ENCODE data around the gene SDK1. TPM values are rescaled to one million over a fixed set of nuclear protein-coding genes. Genes with fewer than 3 reads are reported as not detected.

SDK1 gene
- total RNA-seq, 2 experiments from 2014 or later: 0.20 to 0.25 TPM

GRCh38 chr7:3488829-3489228, 187.8 kb downstream of the SDK1 start:
- no peak overlapping the region for H3K27ac Mint-ChIP-seq
- H3K36me3 Mint-ChIP-seq: peaks cover 2% of the 10 kb centered on the region
- peaks cover 3% of the 10 kb centered on the region for H3K4me1 Mint-ChIP-seq
- H3K4me3 Mint-ChIP-seq: no peak overlapping the region
- POLR2A ChIA-PET: no interaction called here
- peaks cover 7% of the 10 kb centered on the region for H3K27me3 Mint-ChIP-seq
- DNase-seq (no peak), ATAC-seq (ENCODE audit: low read depth) (no peak)
- H3K9me3 Mint-ChIP-seq: no peaks in the 10 kb centered on the region

DNA sequence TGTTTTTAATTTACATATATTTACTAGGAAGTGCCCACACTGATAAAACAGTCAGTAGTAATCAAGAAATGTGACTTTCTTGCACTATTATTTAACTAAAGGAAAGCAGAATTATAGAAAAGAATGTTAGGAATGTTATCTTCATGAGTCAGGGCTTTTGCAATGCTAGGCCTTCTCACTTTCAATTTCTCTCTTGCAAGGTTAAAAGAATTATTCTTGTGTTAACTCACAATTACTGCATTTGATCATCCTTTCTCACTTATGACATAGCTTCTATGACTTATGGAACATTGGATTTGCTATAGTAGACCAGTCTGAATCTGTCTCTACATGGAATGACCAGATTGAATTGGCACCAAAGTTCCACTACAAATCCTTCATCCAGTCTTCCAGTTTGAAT, 192.4 kb downstream of the SDK1 start:
- no peaks in the 10 kb centered on the region for H3K9me3 Mint-ChIP-seq
- H3K36me3 Mint-ChIP-seq: peaks cover 2% of the 10 kb centered on the region
- no peak for ATAC-seq (ENCODE audit: low read depth)
- POLR2A ChIA-PET: no interaction called here
- peaks cover 2% of the 10 kb centered on the region for H3K27me3 Mint-ChIP-seq
- DNase-seq: no peak
- H3K4me3 Mint-ChIP-seq: no peak overlapping the region
- H3K27ac Mint-ChIP-seq: no peak overlapping the region
- H3K4me1 Mint-ChIP-seq: peaks cover 5% of the 10 kb centered on the region

- ATAC-seq (ENCODE audit: low read depth): no peak
- POLR2A ChIA-PET: no interaction called here
- no peak overlapping the region for H3K27ac Mint-ChIP-seq
Measured at GRCh38 chr7:3494947-3495346, 193.9 kb downstream of the SDK1 start.

GRCh38 chr7:3495530-3495929, 194.5 kb downstream of the SDK1 start:
- POLR2A ChIA-PET: no interaction called here
- ATAC-seq (ENCODE audit: low read depth): no peak

More at GRCh38 chr7:3494947-3495346, 193.9 kb downstream of the SDK1 start:
- H3K9me3 Mint-ChIP-seq: peaks cover 1% of the 10 kb centered on the region
- no peak overlapping the region for H3K4me3 Mint-ChIP-seq
- peaks cover 2% of the 10 kb centered on the region for H3K36me3 Mint-ChIP-seq
- DNase-seq: no peak
- H3K4me1 Mint-ChIP-seq: peaks cover 5% of the 10 kb centered on the region
- H3K27me3 Mint-ChIP-seq: peaks cover 2% of the 10 kb centered on the region

DNA sequence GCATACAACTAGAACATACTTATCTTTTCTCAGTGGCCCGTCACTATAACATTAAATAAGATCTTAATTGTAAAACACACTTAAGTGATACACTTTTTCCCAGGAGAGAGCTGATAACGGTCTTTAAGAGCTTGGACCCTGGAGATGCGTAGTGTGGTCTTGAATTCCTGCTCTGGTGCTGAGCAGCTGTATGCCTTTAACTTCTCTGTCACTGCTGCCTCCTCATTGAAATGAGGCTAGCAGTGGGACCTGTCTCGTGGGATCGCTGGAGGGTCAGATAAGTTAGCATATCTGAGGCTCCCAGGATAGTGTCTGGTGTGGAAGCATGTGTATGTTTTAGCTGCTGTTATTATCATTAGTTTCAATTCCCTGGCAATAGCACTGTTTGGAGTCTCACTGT, 194.9 kb downstream of the SDK1 start:
- H3K27me3 Mint-ChIP-seq: peaks cover 2% of the 10 kb centered on the region
- H3K36me3 Mint-ChIP-seq: peaks cover 2% of the 10 kb centered on the region
- DNase-seq: no peak
- H3K4me1 Mint-ChIP-seq: peaks cover 5% of the 10 kb centered on the region
- no peak for ATAC-seq (ENCODE audit: low read depth)
- peaks cover 3% of the 10 kb centered on the region for H3K9me3 Mint-ChIP-seq
- H3K4me3 Mint-ChIP-seq: no peak overlapping the region
- POLR2A ChIA-PET: no interaction called here
- no peak overlapping the region for H3K27ac Mint-ChIP-seq

More at GRCh38 chr7:3495530-3495929, 194.5 kb downstream of the SDK1 start:
- DNase-seq: no peak
- Mint-ChIP-seq H3K4me3 (no peak overlapping the region), H3K9me3 (peaks cover 3% of the 10 kb centered on the region), H3K27ac (no peak overlapping the region), H3K4me1 (peaks cover 5% of the 10 kb centered on the region), H3K27me3 (peaks cover 2% of the 10 kb centered on the region), H3K36me3 (peaks cover 2% of the 10 kb centered on the region)

GRCh38 chr7:3497796-3498195, 196.7 kb downstream of the SDK1 start:
- DNase-seq (no peak), ATAC-seq (ENCODE audit: low read depth) (no peak)
- Mint-ChIP-seq H3K9me3 (peaks cover 3% of the 10 kb centered on the region), H3K27me3 (peaks cover 2% of the 10 kb centered on the region), H3K4me1 (peaks cover 5% of the 10 kb centered on the region), H3K27ac (no peak overlapping the region), H3K36me3 (peaks cover 2% of the 10 kb centered on the region), H3K4me3 (no peak overlapping the region)
- POLR2A ChIA-PET: no interaction called here

GRCh38 chr7:3501671-3502070, 200.6 kb downstream of the SDK1 start:
- H3K27me3 Mint-ChIP-seq: peaks cover 2% of the 10 kb centered on the region
- no peak overlapping the region for H3K4me3 Mint-ChIP-seq
- no peaks in the 10 kb centered on the region for H3K36me3 Mint-ChIP-seq
- H3K4me1 Mint-ChIP-seq: no peaks in the 10 kb centered on the region
- POLR2A ChIA-PET: no interaction called here
- peaks cover 8% of the 10 kb centered on the region for H3K9me3 Mint-ChIP-seq
- no peak for DNase-seq
- no peak for ATAC-seq (ENCODE audit: low read depth)
- H3K27ac Mint-ChIP-seq: no peak overlapping the region

DNA sequence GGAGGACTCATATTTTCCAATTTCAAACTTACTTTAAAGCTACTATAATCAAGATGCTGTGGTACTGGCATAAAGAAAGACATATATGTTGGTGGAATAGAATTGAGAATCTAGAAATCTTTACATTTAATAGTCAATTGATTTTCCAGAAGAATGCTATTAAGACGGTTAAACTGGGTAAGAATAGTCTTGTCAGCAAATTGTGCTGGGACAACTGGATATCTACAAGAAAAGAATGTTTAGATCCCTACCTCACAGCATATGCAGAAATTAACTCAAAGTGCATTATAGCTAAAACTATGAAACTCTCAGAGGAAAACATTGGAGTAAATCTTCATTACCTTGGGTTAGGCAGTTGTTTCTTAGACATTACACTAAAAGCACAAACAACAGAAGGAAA, 203.3 kb downstream of the SDK1 start:
- H3K4me1 Mint-ChIP-seq: no peaks in the 10 kb centered on the region
- no peaks in the 10 kb centered on the region for H3K27me3 Mint-ChIP-seq
- H3K36me3 Mint-ChIP-seq: no peaks in the 10 kb centered on the region
- DNase-seq (no peak), ATAC-seq (ENCODE audit: low read depth) (no peak)
- no peak overlapping the region for H3K27ac Mint-ChIP-seq
- H3K4me3 Mint-ChIP-seq: no peak overlapping the region
- H3K9me3 Mint-ChIP-seq: peaks cover 17% of the 10 kb centered on the region
- POLR2A ChIA-PET: no interaction called here

DNA sequence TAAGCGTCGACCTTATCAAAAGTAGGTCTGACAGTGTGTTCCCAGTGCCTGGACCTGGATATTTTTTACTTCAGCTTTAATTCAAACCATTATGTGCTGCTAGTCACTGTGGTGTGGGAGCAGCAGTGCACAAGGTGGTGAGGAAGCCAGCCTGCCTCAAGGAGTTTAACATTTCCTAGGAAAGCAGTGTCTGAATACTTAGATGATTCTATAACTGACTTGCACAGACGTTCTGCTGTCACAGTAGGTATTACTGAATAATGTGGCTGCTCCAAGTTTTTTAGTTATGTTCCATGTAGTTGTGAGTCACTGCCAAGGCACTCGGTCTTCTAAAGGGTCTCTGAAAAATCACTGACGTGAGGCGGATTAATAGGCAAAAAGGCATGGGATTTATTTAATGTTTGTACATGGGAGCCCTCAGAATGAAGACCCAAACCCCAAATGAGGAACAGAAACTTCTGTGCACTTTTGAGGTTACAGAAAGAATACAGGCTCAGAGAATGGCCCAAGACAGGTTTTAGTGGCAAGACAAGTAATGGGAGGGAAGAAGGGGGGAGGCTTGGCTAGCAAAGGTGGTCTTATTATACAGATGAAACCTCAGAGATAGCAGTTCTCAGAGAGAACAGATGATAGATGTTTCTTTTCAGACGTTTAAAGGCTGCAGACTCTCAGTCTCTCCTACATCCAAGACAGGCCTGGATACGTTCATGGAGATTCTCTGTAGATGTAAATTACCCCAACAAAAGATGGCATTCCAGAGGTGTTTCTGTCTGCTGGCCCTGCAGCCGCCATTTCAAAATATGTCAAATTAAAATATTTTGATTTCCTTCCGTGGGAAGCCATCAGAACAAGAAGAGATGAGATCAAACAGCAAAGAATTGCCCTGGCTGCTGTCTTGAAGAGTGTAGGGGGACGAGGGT, 209.3 kb downstream of the SDK1 start:
- no peak for DNase-seq
- H3K4me3 Mint-ChIP-seq: no peak overlapping the region
- peaks cover 14% of the 10 kb centered on the region for H3K9me3 Mint-ChIP-seq
- no peaks in the 10 kb centered on the region for H3K4me1 Mint-ChIP-seq
- H3K27ac Mint-ChIP-seq: no peak overlapping the region
- peaks cover 2% of the 10 kb centered on the region for H3K27me3 Mint-ChIP-seq
- no peaks in the 10 kb centered on the region for H3K36me3 Mint-ChIP-seq
- no peak for ATAC-seq (ENCODE audit: low read depth)
- POLR2A ChIA-PET: no interaction called here

- H3K4me1 Mint-ChIP-seq: no peaks in the 10 kb centered on the region
- ATAC-seq (ENCODE audit: low read depth) (no peak), DNase-seq (no peak)
- H3K27ac Mint-ChIP-seq: no peak overlapping the region
- no peaks in the 10 kb centered on the region for H3K9me3 Mint-ChIP-seq
- H3K36me3 Mint-ChIP-seq: no peaks in the 10 kb centered on the region
- POLR2A ChIA-PET: no interaction called here
- H3K27me3 Mint-ChIP-seq: peaks cover 4% of the 10 kb centered on the region
- H3K4me3 Mint-ChIP-seq: no peak overlapping the region
Measured at GRCh38 chr7:3517344-3517743, 216.3 kb downstream of the SDK1 start.

DNA sequence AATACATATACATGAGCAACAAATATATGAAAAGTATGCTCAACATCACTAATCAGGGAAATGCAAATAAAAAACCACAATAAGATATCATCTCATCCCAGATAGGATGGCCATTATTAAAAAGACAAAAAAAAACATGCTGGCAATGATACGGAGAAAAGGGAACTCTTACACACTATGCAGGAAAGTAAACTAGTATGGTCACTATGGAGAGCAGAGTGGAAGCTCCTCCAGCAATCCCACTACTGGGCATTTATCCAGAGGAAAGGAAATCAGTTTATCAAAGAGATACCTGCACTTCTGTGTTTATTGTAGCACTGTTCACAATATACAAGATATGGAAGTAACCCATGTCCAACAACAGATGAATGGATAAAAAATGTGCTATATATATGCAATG, 217.5 kb downstream of the SDK1 start:
- POLR2A ChIA-PET: no interaction called here
- H3K27me3 Mint-ChIP-seq: peaks cover 2% of the 10 kb centered on the region
- no peaks in the 10 kb centered on the region for H3K9me3 Mint-ChIP-seq
- ATAC-seq (ENCODE audit: low read depth) (no peak), DNase-seq (no peak)
- H3K4me3 Mint-ChIP-seq: no peak overlapping the region
- H3K36me3 Mint-ChIP-seq: no peaks in the 10 kb centered on the region
- no peak overlapping the region for H3K27ac Mint-ChIP-seq
- H3K4me1 Mint-ChIP-seq: no peaks in the 10 kb centered on the region

GRCh38 chr7:3520206-3520605, 219.2 kb downstream of the SDK1 start:
- ATAC-seq (ENCODE audit: low read depth) (no peak), DNase-seq (no peak)
- Mint-ChIP-seq H3K4me1 (no peaks in the 10 kb centered on the region), H3K36me3 (no peaks in the 10 kb centered on the region), H3K4me3 (no peak overlapping the region), H3K9me3 (no peaks in the 10 kb centered on the region), H3K27ac (no peak overlapping the region), H3K27me3 (peaks cover 2% of the 10 kb centered on the region)
- POLR2A ChIA-PET: no interaction called here

GRCh38 chr7:3527496-3528124, 226.6 kb downstream of the SDK1 start:
- POLR2A ChIA-PET: no interaction called here
- no peaks in the 10 kb centered on the region for H3K4me1 Mint-ChIP-seq
- H3K4me3 Mint-ChIP-seq: no peak overlapping the region
- H3K27me3 Mint-ChIP-seq: no peaks in the 10 kb centered on the region
- no peak for ATAC-seq (ENCODE audit: low read depth)
- no peak overlapping the region for H3K27ac Mint-ChIP-seq
- H3K36me3 Mint-ChIP-seq: no peaks in the 10 kb centered on the region
- no peak for DNase-seq
- H3K9me3 Mint-ChIP-seq: no peaks in the 10 kb centered on the region

GRCh38 chr7:3533040-3533439, 232.0 kb downstream of the SDK1 start:
- ATAC-seq (ENCODE audit: low read depth): no peak
- Mint-ChIP-seq H3K27ac (no peak overlapping the region), H3K4me3 (no peak overlapping the region), H3K36me3 (no peaks in the 10 kb centered on the region), H3K9me3 (no peaks in the 10 kb centered on the region), H3K4me1 (no peaks in the 10 kb centered on the region), H3K27me3 (peaks cover 4% of the 10 kb centered on the region)
- no peak for DNase-seq
- POLR2A ChIA-PET: no interaction called here

All from activated naive CD8-positive, alpha-beta T cell treated with anti-CD3 and anti-CD28 coated beads, Interleukin-2, amount 10 ng/mL, durations not matched to agents 7 days and 5 days (primary cell).